HG03521 (cell line): Measurements from ENCODE around the gene SELPLG.
"Not testable (repeated sequence)": the region's sequence is repeated elsewhere in the genome, so short reads cannot be mapped to it uniquely, and the experiment has no call there.

ENCODE experiments used
- ATAC-seq: cut with Tn5 transposase; IDR thresholded peaks from one replicate; pipeline ENCODE4 v1.9.1; 2021; ENCODE audit warnings: mild to moderate bottlenecking, moderate library complexity; ENCODE audit not compliant: unreplicated experiment

SELPLG gene

GRCh38 chr12:108575199-108575912 is 58.3 kb downstream of the SELPLG start:
- ATAC-seq, result no peak

- not testable (repeated sequence) for ATAC-seq
Observed at GRCh38 chr12:108574276-108574675, 59.4 kb downstream of the SELPLG start.

GRCh38 chr12:108573317-108573716 is 60.4 kb downstream of the SELPLG start:
- ATAC-seq, result no peak

- ATAC-seq, result no peak
Observed at GRCh38 chr12:108572166-108572790, 61.4 kb downstream of the SELPLG start.
